ENCODE results near the gene SERAC1.

DNA sequence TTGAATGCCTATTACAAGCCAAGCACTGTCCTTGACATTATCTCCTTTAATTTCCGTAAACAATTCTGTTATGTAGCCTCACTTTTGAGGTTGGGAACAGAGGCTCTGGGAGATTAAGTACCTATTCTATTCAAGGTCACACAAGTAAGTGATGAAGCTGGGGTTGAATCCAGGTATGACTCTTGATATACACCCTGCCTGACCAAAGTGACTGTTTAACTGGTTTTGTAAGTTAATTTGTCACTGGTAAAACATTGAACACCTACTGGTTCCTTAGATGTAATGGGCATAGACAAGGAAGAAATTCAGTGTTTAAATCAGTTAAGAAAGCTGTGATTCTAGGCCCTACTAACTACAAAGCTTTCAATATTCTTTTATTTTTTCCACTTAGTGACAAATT is 23.0 kb upstream of the SERAC1 start:
- TF ChIP-seq CTCF (IDR thresholded peaks at IDR 0.05; ENCODE audit: insufficient read depth, low read depth, low read length), result no peak
- TF ChIP-seq EZH2 (IDR thresholded peaks at IDR 0.05; ENCODE audit: insufficient read depth, low read length), result no peak

Measured in astrocyte (in vitro differentiated cells and primary cell).